NCI-H2107 (cell line): ENCODE measurements around the gene CRYGN.

ENCODE experiments used
- DNase-seq: peaks from one replicate; lab custom pipeline; 2025; lab: John Stamatoyannopoulos, UW

Gene CRYGN

DNA sequence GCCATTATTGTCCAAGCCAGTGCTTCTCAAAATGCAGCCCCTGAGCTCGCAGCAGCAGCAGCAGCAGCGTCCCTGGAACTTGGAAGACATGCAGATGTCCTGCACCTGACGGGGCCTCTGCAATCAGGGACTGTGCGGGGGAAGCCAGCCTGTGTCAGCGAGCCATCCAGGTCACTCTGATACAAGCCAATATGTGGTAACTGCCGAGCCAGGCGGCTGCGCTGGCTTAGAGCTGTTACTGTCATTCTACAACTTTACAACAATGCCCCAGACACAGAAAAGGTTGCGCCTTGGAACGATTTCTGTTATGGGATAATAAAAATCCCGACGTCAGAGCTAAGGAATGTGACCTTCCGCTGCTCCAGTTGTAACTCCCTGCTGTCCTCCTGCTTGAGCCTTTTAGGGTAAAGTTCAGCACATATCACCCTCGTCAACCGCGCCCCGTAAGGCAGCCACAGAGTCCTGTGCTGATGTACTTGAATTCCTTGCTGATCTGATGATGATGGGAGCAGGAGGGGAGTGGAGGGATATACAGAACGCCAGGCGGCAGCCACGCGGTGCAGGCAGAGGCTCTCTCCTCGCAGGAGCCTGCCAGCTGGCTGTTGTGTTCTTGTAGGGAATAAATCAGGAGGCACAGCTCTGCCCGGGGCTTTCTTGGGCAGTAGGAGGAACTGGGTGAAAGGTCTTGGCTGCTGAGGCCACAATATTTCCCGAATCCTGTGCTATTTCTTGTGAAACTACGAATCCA is 20.0 kb upstream of the CRYGN start:
- no peak for DNase-seq

DNA sequence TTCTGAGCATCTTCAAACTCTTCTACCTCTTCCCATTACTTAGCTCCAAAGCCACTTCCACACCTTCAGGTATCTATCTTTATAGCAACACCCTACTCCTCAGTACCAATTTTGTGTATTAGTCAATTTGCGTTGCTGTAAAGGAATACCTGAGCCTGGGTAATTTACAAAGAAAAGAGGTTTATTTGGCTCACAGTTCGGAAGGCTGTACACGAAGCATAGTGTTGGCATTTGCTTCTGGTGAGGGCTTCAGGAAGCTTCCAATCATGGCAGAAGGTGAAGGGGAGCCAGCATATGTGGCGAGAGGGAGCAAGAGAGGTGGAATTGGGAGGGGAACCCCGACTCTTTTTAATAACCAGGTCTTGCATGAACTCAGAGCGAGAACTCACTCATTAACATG is 17.6 kb upstream of the CRYGN start:
- no peak for DNase-seq

DNA sequence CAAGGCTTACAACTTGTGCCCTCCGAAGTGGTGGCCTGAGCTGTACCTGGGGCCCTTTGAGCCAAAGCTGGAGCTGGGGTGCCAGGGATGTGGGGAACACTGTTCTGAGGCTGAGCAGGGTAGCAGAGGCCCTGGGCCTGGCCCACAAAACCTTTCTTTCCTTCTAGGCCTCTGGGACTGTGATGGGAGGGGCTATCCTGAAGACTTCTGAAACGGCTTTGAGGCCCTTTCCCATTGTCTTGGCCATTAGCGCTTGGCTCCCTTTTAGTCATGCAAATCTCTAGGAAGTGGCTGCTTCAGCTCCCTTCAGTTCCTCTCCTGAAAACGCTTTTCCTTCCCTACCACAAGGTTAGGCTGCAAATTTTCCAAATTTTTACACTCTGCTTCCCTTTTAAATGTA is 16.8 kb upstream of the CRYGN start:
- no peak for DNase-seq

DNA sequence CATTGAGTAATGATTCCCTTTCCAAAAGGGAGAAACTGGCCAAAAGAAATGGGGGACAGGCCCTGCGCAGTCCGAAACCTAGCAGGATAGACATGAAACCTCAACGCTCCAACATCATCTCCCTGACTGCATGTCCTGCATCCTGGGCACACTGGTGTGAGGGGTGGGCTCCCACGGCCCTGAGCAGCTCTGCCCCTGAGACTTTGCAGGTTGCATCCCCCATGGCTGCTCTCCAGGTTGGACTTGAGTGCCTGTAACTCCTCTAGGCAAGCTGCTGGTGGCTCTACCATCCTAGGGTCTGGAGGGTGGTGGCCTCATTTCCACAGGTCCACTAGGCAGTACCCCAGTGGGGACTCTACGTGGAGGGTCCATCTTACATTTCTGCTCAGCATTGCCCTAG is 16.3 kb upstream of the CRYGN start:
- no peak for DNase-seq

DNA sequence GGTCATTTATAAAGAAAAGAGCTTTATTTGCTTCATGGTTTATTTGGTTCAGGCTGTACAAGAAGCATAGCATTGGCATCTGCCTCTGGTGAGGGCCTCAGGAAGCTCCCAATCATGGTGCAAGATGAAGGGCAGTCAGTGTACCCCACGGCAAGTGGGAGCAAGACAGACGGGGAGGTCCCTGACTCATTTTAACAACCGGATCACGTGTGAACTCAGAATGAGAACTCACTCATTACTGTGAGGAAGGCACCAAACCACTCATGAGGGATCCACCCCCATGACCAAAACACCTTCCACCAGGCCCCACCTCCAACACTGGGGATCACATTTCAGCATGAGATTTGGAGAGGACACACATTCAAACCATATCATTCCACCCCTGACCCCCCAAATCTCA is 15.7 kb upstream of the CRYGN start:
- no peak for DNase-seq

DNA sequence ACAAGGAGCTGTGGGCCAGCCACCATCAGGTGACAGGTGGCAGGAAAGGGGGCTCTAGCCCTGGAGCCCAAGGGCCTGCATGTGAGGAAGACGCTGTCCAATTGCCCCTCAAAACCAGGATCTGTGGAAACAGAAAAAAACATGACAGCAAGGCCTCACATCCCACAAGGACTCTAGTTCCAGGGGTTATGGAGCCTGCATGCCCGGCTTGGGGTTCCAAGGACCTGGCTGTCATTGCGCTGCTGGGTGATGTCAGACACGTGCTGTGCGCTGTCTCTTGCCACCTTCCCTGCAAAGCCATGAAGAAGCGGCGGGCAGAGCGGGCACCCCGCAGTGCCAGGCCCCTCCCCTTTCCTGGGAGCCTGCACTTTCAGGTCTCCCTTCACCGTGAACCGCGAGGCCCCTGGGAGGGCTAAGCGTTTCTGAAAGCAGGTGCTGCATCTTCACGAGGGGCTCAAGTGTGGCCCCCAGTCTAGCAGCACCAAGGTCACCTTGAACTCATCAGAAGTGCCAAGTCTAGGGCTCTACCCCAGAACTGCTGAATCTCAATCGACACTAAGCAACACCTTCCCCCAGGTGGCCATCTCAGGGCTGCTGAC is 15.1 kb upstream of the CRYGN start:
- DNase-seq = no peak

DNA sequence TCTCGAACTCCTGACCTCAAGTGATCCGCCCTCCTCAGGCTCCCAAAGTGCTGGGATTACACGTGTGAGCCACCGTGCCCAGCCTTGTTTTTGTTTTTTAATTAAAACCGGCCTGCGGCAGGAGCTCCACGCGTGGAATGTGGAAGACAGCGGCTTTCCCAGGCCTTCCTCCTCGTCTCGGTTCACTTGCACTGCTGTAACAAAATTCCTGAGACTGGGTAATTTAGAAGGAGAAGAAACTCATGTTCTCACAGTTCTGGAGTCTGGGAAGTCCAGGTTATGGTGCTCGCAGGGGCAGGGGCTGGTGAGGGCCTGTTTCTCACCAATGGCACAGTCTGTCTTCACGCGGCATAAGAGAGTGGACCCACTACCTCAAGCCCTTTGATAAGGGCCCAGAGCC is 14.4 kb upstream of the CRYGN start:
- DNase-seq = no peak

DNA sequence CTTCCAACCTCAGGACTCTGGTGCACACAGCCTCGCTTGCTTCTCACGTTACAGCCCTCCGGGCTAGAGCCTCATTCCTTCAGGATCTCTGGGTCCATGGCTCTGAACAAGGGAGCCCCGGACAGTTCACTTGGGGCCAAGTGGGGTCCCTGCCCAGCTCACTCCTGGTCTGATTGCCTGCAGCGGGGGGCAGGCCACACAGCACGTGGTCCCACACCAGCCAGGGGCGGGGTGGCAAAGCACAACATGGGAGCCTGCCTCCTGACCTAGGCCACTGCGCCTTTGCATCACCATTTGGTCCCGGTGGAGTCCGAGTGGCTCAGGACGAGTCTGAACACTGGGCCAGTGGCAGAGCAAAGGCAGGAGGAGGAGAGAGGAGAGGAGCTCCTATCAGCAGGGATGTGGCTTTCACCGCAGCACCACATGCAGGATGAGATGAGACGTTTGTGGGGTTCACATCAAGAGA is 13.4 kb upstream of the CRYGN start:
- DNase-seq = no peak

DNA sequence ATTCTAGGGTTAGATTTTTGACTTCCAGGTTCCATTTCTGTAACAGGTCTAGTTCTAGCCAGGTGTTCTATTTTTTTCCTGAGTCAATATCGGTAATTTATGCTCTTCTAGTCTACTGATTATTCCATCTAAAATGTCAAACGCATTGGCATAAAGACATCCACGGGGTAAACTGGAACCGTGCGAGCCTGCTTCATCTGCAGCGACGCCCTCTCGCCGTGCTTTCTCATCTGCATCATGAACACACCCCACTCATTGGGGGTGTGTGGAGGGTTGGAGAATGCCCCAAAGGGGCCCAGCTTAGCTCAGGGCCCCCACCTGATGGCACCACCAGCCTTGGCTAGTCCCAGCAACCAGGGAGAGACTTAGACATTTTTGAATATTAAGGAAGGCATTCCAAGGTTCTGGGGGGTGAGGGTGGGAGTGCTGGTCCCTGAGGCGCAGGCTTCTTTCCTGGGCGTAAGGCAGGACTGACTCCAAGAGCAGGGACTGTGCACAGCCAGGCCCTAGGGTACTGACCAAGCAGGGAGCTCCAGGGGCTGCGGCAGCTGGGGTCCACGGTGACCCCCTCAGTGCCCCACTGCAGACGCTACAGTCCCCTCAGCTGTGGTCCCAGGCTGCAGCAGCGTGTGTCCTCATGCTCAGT is 12.9 kb upstream of the CRYGN start:
- no peak for DNase-seq

DNA sequence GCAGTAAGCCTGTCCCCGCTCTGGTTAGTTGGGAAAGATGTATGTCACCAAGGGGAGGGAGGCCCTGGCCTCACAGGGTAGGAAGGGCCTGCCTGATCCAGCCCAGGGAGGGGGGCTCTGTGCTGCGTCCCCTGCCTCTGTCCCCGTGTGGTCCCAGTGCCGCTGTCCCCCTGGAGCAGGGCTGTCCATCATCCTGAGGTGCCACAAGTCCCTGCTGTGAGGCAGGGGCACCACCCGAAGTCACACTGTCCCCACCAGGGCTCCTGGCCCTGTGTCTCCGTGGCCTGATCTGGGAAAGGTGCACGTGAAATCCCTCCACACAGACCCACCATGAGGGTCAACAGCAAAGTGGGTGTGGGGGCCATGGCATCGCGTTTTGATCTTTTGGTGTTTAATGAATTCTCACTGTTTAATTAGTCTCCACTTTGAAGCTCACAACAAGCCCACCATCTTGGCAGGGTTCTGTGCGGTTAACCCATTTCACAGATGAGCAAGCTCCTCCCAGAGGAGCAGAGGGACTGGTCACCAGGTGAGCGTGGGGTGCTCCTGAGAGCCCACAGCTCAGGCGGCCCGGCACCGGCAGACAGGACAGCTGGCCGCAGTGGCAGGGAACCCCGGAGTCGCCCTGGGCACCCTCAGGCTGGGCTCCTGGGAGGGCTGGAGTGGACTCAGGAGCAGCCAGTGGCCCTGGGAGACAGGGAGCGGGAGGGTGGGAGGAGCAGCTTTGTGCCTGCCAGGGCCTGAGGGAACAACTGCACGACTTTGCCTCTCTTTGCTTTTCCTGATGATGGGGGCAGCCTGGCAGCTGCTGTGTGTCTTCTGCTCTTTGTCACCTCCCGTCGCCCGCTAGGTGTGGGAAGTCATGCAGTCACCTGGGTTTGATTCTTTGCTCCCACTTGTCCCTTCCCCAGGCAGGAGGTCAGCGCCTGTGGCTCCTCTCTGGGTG is 12.0 kb upstream of the CRYGN start:
- DNase-seq = no peak

DNA sequence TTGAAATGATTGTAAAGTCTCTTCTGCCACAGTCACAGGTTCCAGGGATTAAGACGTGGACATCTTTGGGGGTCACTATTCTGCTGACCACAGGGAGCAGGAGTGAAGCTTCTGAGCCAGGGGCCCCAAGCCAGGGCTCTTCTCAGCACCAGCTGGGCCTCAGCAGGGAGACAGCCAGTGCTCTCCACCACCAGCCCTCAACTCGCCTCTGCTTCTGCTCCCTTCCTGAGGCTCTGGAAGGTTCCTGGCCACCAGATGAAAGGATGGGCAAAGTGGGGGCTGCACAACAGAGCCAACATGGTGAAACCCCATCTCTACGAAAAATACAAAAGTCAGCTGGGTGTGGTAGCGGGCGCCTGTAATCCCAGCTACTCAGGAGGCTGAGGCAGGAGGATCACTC is 11.2 kb upstream of the CRYGN start:
- DNase-seq = no peak

DNA sequence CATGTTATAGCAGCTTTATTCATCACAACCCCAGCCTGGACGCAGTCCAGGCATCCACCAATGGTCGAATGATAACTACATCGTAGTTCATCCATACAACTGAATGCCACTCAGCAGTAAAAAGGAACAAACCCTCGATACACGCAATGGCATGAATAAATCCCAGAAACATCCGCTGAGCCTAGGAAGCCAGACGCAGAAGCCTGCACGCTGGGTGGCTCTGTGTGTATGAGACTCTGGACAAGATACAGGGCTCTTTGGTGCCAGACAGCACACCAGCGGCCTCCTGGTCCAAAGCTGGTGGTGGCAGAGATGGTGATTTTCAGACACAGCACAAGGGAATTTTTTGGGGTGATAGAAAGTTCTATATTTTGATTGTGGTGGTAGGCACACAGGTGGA is 10.0 kb upstream of the CRYGN start:
- no peak for DNase-seq

DNA sequence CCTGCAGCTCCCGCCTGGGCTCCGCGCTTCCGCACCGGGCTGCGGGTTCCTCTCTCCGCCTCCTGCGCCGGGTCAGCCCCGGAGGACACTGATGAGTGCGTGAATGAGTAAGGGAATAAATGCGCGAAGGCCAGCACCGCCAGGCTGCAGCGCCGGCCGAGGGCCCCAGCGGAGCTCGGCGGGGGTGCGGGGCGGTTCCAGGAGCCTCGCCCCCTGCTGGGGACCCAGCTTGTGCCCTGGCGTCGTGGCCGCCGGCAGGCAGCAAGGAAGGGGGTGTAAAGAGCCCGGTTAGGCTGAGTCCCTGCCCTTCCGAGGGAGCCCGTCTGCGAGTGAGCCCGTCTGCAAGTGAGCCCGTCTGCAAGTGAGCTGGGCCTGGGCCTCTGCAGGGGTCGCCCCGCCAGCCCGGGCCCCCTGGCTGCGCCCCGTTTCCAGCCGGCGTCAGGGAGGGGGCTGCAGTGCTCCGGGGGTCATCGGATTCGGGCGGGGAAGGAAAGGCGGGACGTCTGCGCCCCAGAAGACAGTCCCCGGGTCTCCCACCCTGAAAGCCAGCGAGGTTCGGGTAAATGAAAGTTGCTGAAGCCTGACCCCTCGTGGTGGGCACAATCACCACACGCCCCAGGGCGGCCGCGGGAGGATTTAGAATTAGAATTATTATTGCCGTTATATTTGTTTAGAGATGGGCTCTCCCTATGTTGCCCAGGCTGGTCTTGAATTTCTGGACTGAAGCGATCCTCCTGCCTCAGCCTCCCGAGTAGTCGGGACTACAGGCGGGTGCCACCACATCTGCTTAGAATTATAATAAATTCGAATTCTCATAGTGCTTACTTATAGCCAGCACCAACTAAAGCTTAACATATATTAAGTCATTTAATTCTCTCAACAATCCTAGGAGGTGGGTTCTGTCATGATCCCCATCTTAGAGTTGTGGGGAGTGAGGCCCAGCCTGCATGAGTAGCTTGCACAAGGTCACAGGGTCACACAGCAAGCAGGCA is 8.6 kb upstream of the CRYGN start:
- no peak for DNase-seq

DNA sequence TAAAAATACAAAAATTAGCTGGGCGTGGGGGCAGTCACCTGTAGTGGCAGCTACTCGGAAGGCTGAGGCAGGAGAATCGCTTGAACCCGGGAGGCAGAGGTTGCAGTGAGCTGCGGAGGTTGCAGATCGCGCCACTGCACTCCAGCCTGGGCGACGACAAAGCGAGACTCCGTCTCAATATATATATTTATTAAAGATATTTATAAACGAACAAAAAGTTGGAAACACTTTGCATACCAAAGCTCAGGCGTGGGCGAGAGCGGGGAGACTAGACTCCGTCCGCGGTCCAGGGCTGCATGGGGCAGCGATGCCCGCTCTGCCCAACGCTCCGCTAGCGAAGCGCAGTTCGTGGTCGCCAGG is 7.9 kb upstream of the CRYGN start:
- no peak for DNase-seq

DNA sequence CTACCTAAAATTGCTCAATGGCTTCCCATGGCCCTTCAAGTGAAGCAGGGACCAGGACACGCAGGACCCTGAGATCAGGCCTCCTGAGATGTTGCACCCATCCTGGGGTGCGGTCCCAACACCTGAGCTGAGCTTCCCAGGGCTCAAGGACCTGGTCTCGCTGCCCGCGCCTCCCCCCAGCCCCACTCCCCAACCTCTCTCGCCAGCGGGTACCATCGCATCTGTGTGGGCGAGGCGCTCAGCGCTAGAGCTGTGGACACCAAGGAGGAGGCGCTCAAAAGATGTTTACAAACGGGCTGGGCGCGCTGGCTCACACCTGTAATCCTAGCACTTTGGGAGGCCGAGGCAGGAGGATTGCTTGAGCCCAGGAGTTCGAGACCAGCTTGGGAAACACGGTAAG is 7.4 kb upstream of the CRYGN start:
- no peak for DNase-seq

DNA sequence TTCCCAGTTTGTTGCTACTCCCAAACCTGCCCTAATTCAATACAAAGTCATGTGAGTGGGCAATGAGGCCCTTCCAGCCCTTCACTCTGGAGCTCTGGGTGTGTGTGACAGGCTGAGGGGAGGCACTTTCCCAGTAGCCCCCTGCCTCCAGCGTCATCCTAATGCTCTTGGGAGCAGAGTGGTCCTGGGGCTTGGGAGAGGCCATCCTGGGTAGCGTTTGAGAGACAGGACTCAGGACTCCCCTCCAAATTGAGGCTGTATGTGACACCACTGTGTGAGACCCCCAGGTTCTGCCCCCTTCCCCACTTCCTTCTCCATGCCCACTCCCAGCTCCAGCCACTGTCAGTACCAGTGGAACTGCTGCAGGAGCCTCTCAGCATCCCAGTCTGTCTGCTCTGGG is 6.5 kb upstream of the CRYGN start:
- DNase-seq = no peak

DNA sequence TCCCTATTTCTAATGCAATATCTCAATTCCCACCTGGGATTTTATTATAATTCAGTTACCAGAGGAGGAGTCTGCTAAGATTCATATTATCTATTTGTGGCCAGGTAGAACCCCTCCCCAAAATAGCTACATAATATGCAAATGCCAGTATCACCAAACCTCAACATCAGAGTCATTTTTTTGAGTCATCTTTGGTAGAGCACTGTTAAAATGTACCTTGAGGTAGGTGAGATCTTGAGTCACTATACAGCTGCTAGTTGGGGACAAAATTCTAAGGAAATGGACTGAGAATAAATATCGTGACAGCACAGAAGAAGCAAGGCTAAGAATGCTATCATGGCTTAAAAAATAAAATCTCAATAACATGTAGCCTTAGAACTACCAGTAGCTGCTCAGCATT is 4.7 kb upstream of the CRYGN start:
- DNase-seq = no peak

DNA sequence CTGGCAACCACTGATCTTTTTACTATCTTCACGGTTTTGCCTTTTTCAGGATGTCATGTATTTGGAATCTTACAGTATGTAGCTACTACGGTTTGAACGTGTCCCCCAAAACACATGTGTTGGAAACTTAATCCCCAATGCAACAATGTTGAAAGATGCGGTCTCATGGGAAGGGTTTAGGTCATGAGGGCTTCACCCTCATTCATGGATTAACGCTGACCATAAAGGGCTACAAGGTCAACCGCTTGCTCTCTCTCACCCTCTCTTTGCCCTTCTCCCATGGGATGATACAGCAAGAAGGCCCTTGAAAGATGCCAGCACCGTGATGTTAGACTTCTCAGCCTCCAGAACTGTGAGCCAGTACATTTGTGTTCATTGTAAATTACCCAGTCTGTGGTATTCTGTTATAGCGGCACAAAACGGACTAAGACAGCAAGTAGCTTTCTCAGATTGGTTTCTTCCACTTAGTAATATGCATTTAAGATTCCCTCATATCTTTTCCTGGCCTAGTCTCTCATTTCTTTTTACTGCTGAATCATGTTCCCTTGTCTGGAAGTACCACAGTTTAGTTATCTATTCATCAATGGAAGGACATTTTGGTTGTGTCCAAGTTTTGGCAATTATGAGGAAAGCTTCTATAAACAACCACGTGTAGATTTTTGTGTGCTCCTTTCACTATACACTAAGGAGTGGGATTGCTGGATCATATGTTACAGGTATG is 3.0 kb upstream of the CRYGN start:
- no peak for DNase-seq

DNA sequence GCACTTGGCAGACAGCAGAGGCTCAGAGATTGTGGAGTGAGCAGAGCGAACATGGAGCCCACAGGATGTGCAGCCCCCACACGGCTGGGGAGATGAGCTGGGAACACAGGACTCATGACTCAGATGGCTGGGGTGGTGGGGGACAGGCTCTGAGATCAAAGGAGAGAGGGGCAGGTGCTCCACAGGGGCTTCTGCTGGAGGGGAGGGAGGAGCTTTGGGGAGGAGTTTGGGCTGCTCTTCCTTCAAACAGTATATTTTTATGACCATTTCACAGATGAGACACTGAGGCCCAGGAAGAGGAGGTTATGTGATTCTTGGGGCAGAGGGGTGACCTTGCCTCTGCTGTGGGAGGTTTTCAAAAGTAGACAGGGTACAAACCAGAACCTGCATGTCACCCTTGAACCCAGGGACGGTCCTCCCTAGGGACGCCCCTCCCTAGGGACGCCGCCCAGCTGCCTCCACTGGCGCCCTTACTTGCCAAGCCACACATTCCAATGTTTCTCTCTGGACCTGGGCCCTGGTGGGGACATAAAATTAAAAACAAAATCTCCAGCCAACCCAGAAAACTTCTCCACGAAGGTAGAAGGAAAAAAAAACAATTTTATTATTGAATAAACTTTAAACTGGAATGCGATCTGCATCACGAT is 981 bp upstream of the CRYGN start:
- DNase-seq = no peak
